Activated T-cell treated with anti-CD3 and anti-CD28 coated beads for 24 hours (primary cell): ENCODE measurements around the gene MARCKSL1.

Experiments
- DNase-seq: peaks from one replicate; pipeline ENCODE4 v3.0.0-alpha.2; 2020; ENCODE audit warnings: low read depth

The MARCKSL1 gene

GRCh38 chr1:32352831-32353383, 16.9 kb upstream of the MARCKSL1 start:
- no peak for DNase-seq

GRCh38 chr1:32352239-32352745, 16.3 kb upstream of the MARCKSL1 start:
- no peak for DNase-seq

DNA sequence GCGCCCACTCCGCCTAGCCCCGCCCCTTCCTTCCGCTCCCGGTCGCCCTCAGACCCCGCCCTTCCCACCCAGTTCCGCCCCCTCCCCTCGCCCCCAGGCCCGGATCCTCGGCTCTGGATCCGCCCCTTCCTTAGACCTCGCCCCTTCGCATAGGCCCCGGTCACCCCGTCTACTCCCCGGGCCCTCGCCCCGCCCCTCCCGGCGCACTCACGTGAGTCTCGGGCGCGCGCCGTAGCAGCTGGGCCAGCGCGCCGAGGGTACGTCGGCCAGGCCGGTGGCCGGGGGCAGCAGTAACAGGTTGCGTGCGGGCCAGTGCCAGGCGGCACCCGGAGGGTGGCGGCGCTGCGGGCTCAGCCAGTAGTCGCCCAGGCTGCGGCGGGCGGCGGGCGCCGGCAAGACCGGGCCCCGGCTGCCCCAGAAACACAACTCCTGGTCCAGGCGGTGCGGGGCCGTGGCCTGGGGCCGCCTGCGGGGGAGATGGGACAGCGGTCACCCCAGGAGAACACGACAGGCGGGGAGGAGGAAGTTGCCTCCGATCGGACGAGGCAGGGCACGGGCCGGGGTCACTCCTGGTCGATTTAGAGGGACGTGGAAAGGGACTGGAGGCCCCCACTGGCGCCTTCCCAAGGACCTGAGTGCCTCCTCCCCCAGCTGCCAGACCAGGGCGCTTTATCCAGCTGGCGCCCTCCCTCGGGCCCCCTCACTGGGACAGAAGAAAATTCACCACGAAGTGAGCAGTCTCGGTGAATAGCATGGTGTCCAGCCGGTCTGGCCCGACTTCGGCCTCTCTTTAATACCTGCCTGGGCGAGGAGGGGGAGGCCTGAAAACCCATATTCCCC, 15.6 kb upstream of the MARCKSL1 start:
- peak; percentile 85 for DNase-seq

DNA sequence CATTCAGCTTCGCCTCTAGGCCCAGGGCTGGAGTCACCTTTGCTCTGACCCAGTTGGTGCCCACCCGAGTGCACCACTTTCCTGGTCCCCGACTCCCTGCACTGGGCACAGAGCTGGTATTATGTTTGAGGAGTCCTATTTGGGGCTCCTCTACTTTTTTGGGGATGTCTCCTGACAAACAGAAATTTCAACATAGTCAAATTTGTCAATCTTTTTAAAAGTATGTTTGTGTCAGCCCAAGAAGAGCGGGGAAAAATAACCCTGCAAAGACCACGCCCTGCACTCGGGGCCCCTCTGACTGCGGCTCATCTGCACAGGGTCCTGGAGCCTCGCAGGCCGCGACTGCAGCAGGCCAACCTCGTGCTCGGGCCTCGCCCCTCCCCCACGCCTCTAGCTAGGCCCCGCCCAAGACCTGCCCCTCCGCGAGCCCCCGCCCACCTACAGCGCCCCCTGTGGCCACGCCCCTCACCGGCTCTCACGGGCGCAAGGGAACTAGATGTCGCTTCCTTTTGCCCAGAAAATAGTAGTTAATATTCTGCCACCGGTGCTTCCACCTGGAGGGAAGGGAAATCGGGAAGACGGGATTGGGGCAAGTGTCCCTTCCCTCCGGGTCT, 14.9 kb upstream of the MARCKSL1 start:
- no peak for DNase-seq

GRCh38 chr1:32349211-32349708, 13.2 kb upstream of the MARCKSL1 start:
- no peak for DNase-seq

DNA sequence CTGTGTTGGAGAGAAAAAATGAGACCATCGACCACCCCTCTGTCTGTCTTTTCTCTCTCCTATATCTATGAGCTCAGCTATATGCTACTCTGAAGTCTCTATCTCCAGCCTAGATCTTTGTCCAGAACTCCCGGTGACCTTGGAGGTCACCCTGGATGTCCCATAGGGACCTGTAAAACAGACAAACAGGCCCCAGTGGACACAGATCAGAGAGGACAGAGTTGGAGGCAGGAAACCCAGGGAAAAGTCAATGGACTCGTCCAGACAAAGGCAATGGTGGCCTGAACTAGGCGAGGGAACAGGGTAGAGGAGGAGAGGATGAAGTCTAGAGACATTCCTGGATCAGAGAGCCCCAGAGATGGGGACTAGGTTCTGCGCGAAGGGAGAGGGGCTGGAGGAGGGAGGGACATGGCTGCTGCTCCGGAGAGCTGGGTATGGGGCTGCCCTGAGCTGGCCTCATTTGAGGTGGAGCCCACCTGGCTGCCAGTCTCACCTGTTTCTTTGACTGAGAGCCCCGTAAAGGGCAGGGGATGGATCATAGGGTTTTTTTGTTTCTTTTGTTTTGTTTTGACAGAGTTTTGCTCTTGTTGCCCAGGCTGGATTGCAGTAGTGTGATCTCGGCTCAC, 10.6 kb upstream of the MARCKSL1 start:
- no peak for DNase-seq

- DNase-seq, result no peak
Observed at GRCh38 chr1:32345289-32345827, 9.3 kb upstream of the MARCKSL1 start.

DNA sequence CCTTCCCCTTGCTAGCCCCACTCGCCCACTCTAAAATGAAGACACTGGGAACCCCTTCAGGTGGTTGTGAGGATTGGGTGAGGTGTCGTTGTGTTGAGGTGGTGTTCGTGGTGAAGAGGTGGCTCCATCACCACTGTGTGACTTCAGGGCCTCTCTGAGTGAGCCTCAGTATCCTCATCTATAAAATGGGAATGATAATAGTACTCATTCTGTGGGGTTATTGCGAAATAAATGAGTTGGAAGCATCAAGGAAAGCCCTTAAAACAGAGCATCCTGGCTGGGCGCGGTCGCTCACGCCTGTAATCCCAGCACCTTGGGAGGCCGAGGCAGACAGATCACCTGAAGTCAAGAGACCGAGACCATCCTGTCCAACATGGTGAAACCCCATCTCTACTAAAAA, 6.7 kb upstream of the MARCKSL1 start:
- DNase-seq, result no peak

GRCh38 chr1:32341971-32342370, 5.9 kb upstream of the MARCKSL1 start:
- DNase-seq, result no peak

DNA sequence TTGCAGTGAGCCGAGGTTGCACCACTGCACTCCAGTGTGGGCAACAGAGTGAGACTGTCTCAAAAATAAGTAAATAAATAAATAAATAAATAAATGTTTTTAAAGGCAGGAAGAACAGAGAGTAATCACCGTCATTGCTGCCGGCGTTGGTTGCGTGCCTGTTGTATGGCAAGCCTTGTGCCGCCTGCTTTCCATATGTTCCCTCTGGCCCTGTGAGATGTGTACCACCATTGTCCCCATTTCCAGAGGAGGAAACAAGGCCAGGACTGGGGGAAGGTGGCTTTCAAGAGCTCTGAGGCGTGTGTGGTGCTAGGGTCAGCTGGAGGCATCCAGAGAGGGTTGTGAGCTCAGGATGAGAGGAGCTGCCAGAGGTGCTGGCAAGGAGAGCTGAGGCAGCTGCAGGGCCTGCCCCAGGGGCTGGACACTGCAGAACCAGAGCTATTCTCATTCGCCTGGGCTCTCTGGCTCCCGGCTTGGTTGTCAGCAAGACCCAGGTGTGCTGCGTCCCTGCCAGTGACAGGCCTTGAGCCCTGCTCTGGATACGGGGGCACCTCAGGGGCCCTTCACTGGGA, 5.2 kb upstream of the MARCKSL1 start:
- no peak for DNase-seq

GRCh38 chr1:32339363-32339978, 3.4 kb upstream of the MARCKSL1 start:
- peak; percentile 37 for DNase-seq

- DNase-seq, result no peak
Observed at GRCh38 chr1:32338637-32339145, 2.7 kb upstream of the MARCKSL1 start.

- no peak for DNase-seq
Observed at GRCh38 chr1:32337855-32338636, 2.0 kb upstream of the MARCKSL1 start.

DNA sequence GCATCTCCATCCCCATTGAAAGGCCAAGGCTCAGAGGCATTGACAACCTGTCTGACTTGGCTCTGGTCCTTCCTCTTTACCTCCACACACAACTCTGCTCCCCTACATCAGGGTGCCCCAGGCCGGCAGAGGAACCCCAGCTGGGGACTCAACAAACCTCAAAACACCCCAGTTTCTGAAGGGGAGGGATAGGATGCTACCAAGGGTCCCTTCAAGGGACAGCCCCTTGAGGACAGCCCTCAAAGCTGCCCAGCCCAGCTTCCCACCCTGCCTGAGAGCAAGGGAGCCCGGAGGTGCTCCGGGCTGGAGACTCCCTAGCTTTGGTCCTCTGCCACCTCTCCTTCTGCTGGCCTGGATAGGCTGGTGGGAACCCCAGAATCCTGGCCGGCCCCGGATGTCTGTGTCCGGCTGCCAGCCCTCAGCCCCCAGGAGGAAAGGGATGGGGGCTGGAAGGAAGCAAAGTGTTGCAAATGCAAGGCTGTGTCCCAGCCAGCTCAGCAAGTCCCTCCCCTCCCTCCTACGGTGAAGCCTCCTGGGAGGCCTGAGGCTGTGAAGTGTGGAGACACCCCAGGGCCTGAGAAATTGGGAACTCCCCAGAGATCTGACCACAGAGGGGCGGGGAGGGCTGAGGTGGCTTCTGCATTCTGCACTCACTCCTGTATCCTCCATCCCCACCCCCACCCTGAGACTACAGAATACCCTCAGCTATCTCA, 1.1 kb upstream of the MARCKSL1 start:
- peak; percentile 39 for DNase-seq

DNA sequence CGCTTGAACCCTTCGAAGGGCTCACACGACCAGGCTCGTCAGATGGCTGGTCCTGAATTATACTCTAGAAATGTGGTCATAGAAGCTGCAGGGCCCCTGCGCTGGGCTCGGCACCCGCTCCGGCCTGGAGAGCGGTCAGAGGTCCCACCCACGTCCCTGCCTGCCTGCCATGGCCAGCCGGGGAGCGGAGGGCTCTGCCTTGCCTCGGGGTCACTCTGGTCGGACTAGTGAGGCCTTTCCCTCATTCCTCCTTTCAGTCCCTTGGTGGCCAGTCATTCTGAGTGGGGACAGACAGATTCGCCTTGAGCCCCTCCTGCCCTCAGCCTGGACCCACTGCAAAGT, 529 bp upstream of the MARCKSL1 start:
- no peak for DNase-seq

DNA sequence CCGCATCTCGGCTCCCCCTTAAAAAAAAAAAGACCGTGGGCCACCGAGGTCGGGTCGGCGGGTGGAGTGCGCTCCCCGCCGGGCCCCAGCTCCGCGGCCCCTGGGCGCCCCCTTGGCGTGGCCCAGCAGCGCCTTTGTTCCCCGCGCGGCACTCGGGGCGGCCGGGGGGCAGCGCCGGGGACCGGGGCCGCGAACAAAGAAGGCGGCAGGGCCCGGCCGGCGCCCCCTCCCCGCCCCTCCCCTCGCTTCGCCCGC, 571 bp downstream of the MARCKSL1 start:
- no peak for DNase-seq

DNA sequence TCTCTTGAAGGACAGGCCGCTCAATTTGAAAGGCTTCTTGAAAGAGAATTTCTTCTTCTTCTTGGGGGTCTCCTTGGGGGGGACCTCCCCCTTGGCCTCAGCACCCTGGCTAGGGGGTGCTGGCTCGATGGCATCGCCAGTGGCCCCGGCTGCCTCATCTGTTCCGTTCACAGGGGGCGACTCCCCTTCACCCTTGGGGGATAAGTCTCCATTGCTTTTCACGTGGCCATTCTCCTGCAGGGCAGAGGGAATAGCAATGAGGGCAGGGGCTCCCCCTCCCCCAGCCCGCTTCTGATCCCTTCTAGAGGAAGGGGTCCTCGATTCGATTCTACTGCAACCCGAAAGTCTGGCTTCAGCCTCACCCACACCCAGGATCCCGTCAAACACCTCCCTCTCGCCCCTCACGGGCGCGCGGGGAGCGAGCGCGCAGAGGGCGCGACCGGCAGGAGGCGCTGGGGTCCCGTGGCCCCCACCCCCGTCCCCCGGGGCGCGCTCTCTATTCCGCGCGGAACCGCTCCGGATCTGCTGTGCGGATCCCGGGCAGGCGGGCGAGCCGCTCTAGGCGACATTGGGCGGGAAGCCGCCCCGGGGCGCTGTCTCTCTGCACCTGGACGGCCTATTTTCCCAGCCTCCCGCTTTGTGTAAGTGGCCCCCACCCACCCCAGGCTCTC, 1.0 kb downstream of the MARCKSL1 start:
- peak; percentile 45 for DNase-seq

- DNase-seq, result no peak
Observed at GRCh38 chr1:32334274-32334861, 1.7 kb downstream of the MARCKSL1 start.
